Right ventricle myocardium inferior (tissue), 1 donor: ENCODE measurements around the gene SLX9. TPM values are rescaled to one million over a fixed set of nuclear protein-coding genes. Genes with fewer than 3 reads are reported as not detected.

Experiments used
- ATAC-seq: fragments of 200-7000 bp; cut with Tn5 transposase; one replicate; pipeline ENCODE4 v1.9.1; 2020; ENCODE audit warnings: mild to moderate bottlenecking, moderate library complexity
- DNase-seq: peaks from one replicate; pipeline ENCODE4 v3.0.0; 2021; ENCODE audit errors: missing footprints
- intact Hi-C: fragments of 100-400 bp; cut with DNase I; formaldehyde crosslinking; loops from one replicate; pipeline ENCODE4 v1.11.0; 2022
- total RNA-seq: library from RNA; stranded (reverse); fragmentation: NEBNext Ultra II Directional; extraction: Animal tissue kit (Norgen Biotek cat#: 25700); gene quantifications from one replicate; pipeline ENCODE4 v1.2.1, GENCODE V29; 2021
- donor health status: DM: no; HTN: yes; CAD: no; lungs with severe emphysema.

The SLX9 gene
- total RNA-seq, 1 donor from 2014 or later, result 66.5 TPM

DNA sequence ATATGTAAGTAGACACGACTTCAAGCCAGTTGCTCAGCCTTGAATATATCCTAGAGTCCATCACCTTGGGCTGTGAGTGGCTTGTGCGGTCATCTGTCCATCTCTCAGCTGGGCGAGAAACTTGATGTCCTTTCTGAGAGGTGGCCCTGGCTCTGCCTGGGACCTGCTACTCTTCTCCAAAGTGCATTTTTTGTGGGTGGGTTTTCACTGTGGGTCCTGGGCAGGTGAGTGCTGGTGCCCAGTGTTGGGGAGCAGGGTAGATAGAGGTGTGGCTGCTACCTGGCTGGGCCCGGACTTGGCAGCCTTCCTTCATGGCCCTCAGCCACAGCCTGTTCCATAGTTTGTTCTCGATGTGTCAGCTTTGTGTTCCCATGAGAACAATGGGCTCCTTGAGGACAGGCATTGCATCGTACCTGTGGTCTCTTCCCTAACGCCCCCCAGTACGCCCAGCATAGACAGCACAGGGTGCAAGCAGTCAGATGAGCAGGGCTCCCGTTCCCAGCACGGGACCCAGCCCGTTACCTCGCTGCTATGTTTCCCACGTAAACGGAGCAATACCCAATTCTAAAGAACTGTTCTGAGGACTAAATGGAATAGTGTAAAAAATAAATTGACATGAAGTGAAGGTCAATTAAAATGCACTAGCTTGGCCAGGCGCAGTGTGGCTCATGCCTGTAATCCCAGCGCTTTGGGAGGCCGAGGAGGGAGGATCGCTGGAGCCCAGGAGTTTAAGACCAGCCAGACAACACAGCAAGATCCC, 877 bp upstream of the SLX9 start:
- intact Hi-C loops, result loop anchor here (5.0 kb wide), 1 partner anchor 122 kb away; the partner anchor contains the start of gene SUMO3
- ATAC-seq (no peak), DNase-seq (no peak)

DNA sequence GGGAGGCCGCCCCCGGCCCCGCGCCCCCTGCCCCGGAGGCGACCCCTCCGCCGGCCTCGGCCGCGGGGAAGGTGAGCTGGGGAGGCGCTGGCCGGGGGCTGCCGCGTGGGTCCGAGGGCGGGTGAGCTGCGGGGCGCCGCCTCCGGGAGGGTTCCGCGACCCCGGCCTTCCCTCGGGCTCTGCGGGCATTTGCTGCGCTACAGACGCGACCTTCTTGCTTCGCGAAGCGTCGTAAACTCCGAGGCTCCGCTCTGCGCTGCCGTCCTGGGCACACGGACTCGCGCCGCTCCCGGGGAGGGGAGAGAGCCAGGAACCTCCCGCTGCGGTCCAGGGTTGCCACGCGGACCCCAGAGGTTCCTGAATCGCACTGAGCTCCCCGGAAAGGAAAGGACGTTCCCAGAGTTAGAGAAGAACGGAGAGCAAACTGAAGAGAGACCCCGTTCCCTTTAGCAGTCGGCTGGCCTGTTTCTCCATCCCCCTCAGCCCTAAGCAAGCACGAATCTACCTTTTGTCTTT, 345 bp downstream of the SLX9 start:
- DNase-seq, result peak; percentile 68
- intact Hi-C loops, result no loop called here
- ATAC-seq, result peak; percentile 3

DNA sequence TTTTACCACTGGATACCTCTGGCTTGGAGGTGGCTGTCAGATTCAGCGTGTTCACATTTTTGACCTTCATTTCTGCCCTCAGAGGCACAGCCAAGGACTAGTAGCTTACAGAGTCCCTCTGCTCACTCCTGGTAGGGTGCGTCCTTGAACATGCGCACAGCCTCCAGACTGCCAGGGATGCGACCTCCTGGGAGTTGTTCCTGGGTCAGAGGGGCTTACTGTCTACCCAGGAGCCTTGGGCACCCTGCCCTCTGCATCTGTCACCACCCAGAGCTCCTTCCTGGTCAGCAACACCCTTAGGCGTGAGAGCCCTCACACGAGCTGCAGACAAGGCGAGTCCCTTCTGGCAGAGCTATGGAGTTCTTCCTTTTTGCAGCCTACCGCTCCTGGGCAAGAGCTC, 1.7 kb downstream of the SLX9 start:
- intact Hi-C loops, result no loop called here
- no peak for DNase-seq
- peak; percentile 60 for ATAC-seq

DNA sequence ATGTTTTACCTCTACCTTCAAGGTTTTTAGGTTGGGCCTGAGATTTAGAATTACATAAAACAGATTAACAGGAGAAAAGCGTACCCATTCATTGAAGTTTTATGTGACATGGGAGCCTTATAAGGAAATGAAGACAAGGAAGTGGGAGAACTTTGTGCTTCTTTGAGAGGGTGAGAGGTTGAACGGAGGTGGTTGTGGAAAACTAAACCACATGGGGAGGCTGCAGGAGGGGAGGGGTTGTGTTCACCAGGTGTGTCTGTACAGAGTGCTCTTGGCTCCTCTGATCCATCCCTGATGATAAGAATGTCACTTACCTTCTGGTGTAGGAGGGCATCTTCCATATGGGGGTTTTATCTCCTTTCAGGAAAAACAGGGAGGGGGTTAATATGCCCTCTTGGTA, 2.7 kb downstream of the SLX9 start:
- DNase-seq (no peak), ATAC-seq (no peak)
- intact Hi-C loops, result no loop called here

DNA sequence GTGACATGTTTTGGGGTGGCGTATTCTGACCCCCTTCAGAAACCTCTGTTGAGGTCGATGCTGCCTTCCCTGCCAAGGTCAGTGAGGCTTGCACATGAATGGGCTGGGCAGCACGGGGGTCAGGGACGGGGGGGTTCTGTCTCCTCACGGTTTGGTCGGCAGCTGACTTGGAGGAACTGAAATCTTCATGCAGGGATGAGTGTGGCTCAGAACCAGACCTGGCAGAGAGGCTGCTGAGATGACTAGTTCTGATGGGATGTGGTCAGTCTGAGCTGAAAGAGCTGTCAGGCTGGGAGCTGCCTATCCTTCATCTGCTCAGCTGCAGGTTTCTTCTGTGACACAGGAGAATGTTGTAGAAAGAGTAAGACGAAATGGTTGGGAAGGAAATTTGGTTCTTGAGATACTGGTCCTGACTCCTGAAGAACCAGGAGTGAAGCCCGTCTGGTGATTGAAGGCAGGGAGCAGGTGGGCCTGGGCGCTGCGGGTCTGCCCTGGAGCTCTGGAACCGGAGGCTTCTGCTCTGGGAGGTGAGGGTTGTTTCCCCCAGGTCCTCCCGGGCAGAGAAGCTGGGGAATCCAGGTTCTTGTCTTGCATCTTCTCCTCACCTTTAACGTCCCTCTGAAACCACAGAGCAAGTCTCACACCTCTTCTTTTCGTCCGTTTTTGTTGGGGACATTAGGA, 3.3 kb downstream of the SLX9 start:
- DNase-seq, result no peak
- intact Hi-C loops, result no loop called here

DNA sequence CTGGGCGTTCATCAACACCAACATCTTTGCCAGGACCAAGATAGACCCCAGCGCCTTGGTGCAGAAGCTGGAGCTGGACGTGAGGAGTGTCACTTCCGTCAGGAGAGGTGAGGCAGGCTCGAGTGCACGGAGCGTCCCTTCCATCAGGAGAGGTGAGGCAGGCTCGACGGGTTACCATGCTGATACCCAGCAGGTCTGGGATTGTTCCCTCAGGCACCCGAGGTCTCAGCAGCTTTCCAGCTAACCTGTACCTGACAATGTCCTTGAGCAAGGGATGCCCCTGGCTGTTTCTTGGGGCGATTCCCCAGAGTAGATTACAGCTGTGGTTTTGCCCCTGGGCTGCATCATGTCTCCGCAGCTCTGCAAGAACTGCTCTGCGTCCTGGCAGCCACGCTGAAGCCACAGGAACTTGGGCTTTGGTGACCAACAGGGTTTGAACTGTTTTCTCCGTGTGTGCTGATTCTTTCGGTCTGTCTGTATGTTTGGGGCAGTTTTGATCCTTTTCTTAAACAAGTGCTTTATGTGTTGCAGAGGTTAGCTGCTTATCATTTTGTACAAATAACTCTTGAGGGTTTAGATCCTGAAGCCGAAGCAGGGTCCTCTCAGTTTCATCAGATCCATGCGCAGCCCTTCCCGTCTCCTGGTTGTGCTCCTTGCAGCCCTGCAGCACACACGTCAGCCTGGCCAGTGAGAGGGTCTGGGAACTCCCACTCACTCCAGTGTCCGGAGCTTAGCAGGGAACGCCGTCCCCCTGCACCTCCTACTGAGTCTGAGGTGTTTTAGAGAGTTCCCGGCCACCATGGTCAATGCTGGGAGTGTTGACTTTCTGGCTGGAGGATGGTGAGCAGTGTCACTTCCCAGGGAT, 4.1 kb downstream of the SLX9 start:
- intact Hi-C loops, result no loop called here
- no peak for DNase-seq
- no peak for ATAC-seq

More for the DNA sequence above, 3.3 kb downstream of the SLX9 start:
- no peak for ATAC-seq

DNA sequence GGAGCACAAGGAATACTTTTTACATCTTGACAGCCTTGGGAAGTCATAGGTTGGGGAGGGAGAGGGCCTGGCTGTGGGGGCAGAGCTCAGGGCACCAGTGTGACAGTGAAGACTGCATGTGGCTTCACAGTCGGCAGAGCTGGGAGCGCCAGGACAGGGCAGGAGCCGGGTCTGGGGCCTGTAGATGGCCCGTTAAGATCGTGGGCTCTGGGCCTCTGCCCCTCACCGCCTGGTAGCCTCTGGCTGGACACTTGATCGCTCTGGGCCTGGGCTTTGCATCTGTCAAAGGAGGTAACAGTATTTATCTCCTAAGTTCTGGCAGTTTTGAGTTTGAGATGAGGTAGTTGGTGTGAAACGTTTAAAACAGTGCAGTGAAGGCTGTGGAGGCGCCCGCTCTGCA, 4.8 kb downstream of the SLX9 start:
- ATAC-seq (no peak), DNase-seq (no peak)
- intact Hi-C loops, result no loop called here

DNA sequence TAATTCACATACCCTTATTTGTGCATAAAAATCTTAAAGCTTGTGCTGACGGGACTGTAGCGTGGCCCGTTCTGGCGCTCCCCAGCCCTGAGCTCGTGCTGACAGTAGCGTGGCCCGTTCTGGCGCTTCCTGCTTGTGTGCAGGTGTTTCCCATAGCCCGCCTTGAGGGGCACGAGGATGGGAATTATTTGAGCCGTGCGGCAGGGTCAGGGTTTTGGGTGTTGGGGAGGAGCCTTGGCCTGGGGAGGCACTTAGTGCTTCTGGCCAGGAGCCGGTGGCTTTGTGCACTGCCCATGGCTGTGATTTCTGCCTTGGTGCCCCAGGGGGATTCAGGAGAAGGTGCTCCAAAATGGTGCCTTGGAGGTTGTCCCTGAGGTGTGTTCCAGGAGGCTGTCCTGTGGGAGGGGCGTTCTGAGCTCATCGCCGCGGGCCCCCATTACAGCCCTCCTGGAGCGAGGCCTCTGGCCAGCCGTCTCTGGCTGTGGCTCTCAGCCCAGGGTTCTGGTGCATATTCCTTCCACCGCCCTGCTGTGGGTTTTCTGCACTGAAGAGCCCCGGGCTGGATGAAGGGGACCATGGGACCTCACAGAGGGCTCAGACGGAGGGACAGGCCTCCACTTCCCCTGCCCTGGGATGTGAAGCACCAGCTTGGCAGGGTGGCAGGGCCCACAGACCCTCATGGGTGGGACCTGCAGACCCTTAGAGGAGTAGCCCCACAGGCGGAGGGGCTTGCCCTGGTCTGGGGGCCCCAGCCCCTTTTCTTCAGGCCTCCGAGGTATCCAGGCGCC, 6.6 kb downstream of the SLX9 start:
- intact Hi-C loops, result no loop called here
- ATAC-seq (no peak), DNase-seq (peak; percentile 65)

DNA sequence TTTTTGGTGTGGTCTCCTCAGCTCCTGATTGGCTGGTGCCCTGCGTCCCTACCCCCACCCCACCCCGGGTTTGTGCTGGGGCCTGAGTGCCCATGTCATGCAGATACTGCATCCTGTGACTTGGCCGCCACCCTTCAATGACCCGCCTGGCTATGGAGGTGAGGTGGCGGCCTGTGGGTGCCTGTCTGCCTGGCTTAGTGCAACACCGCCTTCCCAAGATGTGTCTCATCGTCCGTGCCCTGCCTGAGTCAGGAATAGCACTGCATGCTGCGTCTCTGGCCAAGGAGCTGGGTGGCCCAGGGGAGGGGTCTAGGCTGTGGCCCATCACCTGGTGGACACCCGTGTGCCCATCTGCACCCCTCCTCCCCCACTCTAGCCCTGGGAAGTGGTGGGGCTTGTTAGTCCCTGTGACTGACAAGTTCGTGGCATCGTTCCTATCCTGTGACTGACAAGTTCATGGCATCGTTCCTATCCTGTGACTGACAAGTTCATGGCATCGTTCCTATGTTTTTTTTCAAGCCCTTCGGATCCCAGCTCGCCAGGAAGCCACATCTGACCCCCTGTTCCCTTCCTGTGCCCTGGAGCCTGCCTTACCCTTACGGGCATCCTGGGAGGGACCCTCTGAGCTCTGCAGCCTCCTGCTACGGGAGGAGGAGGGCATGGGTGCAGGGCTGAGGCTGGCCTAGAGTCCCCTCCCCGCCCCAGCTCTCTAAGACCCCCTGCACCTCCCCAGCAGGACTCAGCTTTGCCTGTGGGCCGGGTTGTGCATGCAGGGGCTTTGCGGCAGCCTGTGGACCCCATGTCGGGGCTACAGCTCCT, 7.5 kb downstream of the SLX9 start:
- peak; percentile 53 for ATAC-seq
- intact Hi-C loops, result no loop called here
- DNase-seq, result peak; percentile 73

DNA sequence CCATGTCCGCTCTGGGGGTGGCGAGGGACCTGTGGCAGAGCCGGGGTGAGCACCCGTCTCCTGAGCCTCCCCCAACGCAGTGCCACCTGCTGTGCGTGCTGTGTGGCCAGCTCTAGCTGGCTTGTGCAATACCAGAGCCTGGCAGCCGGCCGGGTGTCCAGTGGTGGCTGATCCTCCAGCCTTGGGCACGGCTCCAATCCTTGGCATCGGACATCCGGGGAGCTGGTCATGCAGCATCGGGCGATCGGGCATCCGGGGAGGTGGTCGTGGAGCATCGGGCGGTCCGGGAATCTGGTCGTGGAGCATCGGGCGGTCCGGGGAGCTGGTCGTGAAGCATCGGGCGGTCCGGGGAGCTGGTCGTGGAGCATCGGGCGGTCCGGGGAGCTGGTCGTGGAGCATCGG, 8.1 kb downstream of the SLX9 start:
- DNase-seq (peak; percentile 79), ATAC-seq (no peak)
- intact Hi-C loops, result loop anchor here (2.0 kb wide), 1 partner anchor 127 kb away; the partner anchor contains the start of gene ADARB1

DNA sequence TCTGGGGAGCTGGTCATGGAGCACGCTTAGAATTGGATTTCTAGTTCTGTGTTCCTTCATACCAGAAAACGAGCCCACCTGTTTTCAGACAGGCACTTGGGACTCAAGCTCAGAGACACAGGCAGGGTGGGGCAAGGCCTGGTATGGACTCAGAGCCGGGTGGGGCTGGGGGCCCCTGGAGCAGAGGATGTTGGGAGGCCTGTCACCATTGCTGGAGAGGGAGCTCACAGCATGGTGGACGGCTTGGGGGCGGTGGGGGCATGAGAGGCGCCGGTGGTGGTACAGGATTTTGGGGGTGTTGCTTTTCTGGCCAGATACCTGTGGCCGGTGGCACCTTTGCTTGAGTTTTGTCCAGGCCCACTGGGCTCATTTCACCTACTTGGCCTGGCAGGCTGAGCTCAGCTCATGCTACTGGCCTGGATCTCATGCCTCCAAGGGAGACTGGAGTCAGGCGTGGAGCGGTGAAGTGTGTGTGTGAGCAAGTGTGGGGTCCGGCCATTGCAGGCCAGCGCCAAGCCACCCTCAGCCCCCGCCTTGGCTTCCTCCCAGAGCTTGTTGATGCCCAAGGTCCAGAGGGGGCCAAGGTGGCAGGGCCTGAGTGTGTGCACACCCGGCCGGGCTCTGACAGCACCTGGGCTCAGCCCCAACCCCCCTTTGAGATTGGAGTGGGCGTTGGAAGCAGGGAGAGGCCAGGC, 8.7 kb downstream of the SLX9 start:
- DNase-seq (peak; percentile 62), ATAC-seq (no peak)
- intact Hi-C loops, result loop anchor here (1.0 to 2.0 kb wide), 2 partner anchors 126 to 180 kb away; partner anchors contain the start of gene ADARB1

DNA sequence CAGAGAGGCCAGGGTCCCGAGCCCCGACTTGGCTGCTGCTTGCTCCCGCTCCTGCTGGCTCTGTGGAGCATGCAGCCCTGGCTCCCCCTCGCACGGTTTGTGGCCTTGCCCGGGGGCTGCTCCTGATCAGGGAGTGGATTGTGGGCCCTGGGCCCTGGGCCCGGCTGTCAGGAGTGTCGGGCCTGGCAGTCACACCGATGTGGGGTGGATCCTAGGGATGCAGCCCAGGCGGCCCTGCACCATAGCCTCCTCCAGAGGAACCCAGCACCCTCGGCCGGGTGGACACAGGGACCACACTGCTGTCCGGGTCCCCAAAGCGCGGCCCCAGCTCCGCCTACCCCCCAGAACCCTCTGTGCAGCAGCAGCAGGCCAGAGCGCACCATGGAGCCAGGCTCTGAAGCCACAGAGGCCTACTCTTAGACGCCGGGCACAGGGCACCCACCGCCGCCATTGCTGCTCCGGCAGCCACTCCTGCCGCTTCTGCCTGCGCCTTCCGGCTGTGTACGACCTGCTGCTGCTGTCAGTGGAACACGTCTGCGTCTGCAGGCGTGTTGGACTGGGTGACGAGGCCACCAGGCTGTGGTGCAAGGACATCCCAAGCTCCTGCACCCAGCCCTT, 9.4 kb downstream of the SLX9 start:
- intact Hi-C loops, result loop anchor here (1.0 to 2.0 kb wide), 2 partner anchors 126 to 179 kb away; partner anchors contain the start of gene ADARB1
- no peak for ATAC-seq
- peak; percentile 31 for DNase-seq

DNA sequence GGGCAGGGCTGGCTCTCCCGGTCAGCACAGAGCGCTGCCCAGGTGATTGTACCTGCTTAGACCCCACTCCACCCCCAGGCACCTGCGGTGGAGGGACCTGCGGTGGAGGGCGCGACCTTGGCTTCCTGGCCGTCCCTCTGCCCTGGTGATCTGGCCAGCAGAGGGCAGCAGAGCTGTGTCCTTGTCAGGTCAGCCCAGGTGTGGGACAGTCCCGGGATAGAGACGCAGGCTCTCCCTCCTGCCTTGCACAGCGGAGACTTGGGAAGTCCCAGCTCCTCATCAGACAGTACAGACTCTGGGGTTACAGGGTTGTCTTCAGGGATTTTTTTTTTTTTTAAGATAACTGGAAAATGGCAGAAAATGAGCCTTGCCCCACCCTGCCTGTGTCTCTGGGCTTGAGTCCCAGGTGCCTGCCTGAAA, 10.0 kb downstream of the SLX9 start:
- ATAC-seq, result peak; percentile 67
- peak; percentile 94 for DNase-seq
- intact Hi-C loops, result loop anchor here (1.0 to 5.0 kb wide), 3 partner anchors 83 to 179 kb away; partner anchors contain the start of gene ADARB1

DNA sequence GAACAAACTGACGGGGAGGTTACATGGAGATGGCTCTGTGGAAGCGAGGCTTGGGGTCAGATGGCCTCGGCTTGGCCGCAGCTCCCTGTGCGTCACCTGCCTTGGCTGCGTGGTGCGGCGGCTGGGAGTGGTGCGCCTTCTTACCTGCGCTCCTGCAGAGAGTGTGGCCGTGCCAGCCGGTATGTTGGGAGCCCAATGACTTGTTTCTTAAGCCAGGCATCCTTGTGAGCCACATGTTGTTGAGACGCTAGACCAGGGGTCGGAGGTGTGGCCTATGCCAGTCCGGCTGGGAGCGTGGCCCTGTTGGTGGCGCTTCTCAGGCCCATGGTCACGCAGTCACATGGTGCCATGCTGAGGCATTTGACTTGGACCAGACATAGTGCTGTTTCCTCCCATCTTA, 10.5 kb downstream of the SLX9 start:
- DNase-seq, result peak; percentile 72
- ATAC-seq, result no peak
- intact Hi-C loops, result loop anchor here (5.0 kb wide), 1 partner anchor 82 kb away; no protein-coding TSS in a partner anchor

DNA sequence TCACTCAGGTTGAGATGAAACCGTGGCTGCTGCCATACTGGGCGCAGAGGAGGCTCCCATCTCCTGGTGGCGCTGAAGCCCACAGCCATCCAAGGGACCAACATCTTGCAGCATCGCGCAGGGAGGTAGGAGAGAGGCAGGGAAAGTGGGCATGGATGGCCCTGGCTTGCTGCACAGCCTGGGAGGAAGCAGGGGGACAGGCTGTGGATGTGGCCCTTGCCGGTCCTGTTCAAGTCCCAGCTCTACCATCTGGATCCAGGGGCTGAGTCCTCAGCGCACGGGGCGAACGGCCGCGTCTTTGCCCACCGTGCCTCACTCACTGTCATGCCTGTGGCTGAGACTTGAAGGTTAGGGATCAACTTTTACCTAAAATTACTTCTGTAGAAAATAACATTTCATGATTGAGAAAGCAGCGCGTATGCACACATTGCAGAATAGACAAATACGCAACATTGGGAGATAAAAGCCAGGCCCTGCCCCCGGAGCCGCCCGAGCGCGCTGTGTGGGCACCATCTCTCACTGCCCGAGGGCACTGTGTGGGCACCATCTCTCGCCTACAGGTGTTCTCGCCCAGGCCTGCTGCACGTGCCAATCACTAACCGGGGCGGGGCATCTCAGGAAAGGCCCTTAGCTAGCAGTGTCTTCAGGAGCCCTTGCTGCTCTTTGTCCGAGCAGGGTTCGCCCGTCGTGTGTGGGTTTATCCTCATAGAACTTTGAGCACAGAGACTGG, 11.5 kb downstream of the SLX9 start:
- DNase-seq, result peak; percentile 46
- no peak for ATAC-seq
- intact Hi-C loops, result loop anchor here (5.0 kb wide), 1 partner anchor 81 kb away; no protein-coding TSS in a partner anchor
